H9 (cell line): ENCODE data around the gene SCN8A. TPM values are rescaled to one million over a fixed set of nuclear protein-coding genes. Genes with fewer than 3 reads are reported as not detected.
A peak's percentile ranks its signal among the peaks of the same experiment; 100 is the strongest.
"Not testable (repeated sequence)": the region's sequence is repeated elsewhere in the genome, so short reads cannot be mapped to it uniquely, and the experiment has no call there.

Source experiments
- DNase-seq: peaks from one replicate; pipeline ENCODE4 v3.0.0-alpha.2; 2017
- H2AFZ ChIP-seq: one replicate; pipeline ENCODE4 v1.6.1; 2013; ENCODE audit warnings: mild to moderate bottlenecking, low read length, control low read depth, moderate library complexity
- H2AK5ac ChIP-seq: 2 replicates; pipeline ENCODE4 v1.6.1; 2013; ENCODE audit warnings: low read length, control low read depth, mixed read lengths; ENCODE audit not compliant: insufficient read length
- H2BK120ac ChIP-seq: one replicate; pipeline ENCODE4 v1.6.1; 2013; ENCODE audit warnings: low read depth, mild to moderate bottlenecking, low read length, control low read depth, inconsistent platforms; ENCODE audit not compliant: poor library complexity, severe bottlenecking
- H2BK12ac ChIP-seq: 2 replicates; pipeline ENCODE4 v1.6.1; 2013; ENCODE audit warnings: low read length, control low read depth, mixed read lengths, low read depth; ENCODE audit not compliant: insufficient read length
- H2BK15ac ChIP-seq: 2 replicates; pipeline ENCODE4 v1.6.1; 2013; ENCODE audit warnings: low read depth, low read length, control low read depth
- H2BK20ac ChIP-seq: one replicate; pipeline ENCODE4 v1.6.1; 2013; ENCODE audit warnings: low read depth, mild to moderate bottlenecking, low read length, control low read depth, inconsistent platforms; ENCODE audit not compliant: poor library complexity, severe bottlenecking
- H2BK5ac ChIP-seq: 2 replicates; pipeline ENCODE4 v1.6.1; 2013; ENCODE audit warnings: low read length, control low read depth, mixed read lengths; ENCODE audit not compliant: insufficient read length
- H3K14ac ChIP-seq: 2 replicates; pipeline ENCODE4 v1.6.1; 2013; ENCODE audit warnings: low read length, control low read depth; ENCODE audit not compliant: insufficient read depth
- H3K18ac ChIP-seq: 2 replicates; pipeline ENCODE4 v1.6.1; 2013; ENCODE audit warnings: low read depth, mild to moderate bottlenecking, mixed read lengths, low read length, control low read depth; ENCODE audit not compliant: insufficient read length
- H3K23ac ChIP-seq: 2 replicates; pipeline ENCODE4 v1.6.1; 2013; ENCODE audit warnings: low read length, control low read depth, mixed read lengths, low read depth; ENCODE audit not compliant: insufficient read length
- H3K23me2 ChIP-seq: 2 replicates; pipeline ENCODE4 v1.6.1; 2013; ENCODE audit warnings: low read depth, mild to moderate bottlenecking, mixed read lengths, low read length, control low read depth; ENCODE audit not compliant: insufficient read length, poor library complexity, severe bottlenecking
- H3K27ac ChIP-seq: 2 replicates; pipeline ENCODE4 v1.5.1; 2013; ENCODE audit warnings: low read length, control low read depth, mixed read lengths, low read depth; ENCODE audit not compliant: insufficient read length
- H3K27me3 ChIP-seq: 2 replicates; pipeline ENCODE4 v1.6.1; 2013; ENCODE audit warnings: low read length, control low read depth, inconsistent platforms; ENCODE audit not compliant: insufficient read depth
- H3K4ac ChIP-seq: 2 replicates; pipeline ENCODE4 v1.6.1; 2013; ENCODE audit warnings: low read depth, mild to moderate bottlenecking, control low read depth, inconsistent platforms, low read length, moderate library complexity
- H3K4me1 ChIP-seq: 2 replicates; pipeline ENCODE4 v1.6.1; 2013; ENCODE audit warnings: low read length, control low read depth, inconsistent platforms; ENCODE audit not compliant: insufficient read depth
- H3K4me2 ChIP-seq: 2 replicates; pipeline ENCODE4 v1.6.1; 2013; ENCODE audit warnings: low read length, control low read depth, mixed read lengths; ENCODE audit not compliant: insufficient read length, insufficient read depth
- H3K56ac ChIP-seq: 2 replicates; pipeline ENCODE4 v1.6.1; 2013; ENCODE audit warnings: low read depth, mild to moderate bottlenecking, mixed read lengths, low read length, control low read depth; ENCODE audit not compliant: insufficient read length
- H3K79me1 ChIP-seq: 2 replicates; pipeline ENCODE4 v1.6.1; 2013; ENCODE audit warnings: low read depth, mild to moderate bottlenecking, moderate library complexity, low read length, control low read depth, inconsistent platforms; ENCODE audit not compliant: insufficient read depth, poor library complexity, severe bottlenecking
- H3K79me2 ChIP-seq: 2 replicates; pipeline ENCODE4 v1.6.1; 2013; ENCODE audit warnings: low read length, control low read depth, inconsistent platforms; ENCODE audit not compliant: insufficient read depth
- H3K9ac ChIP-seq: 2 replicates; pipeline ENCODE4 v1.6.1; 2013; ENCODE audit warnings: low read length, control low read depth, mixed read lengths; ENCODE audit not compliant: insufficient read length; ENCODE audit errors: extremely low read depth
- H3K9me3 ChIP-seq: one replicate; pipeline ENCODE4 v1.6.1; 2013; ENCODE audit warnings: low read depth, low read length, inconsistent platforms; ENCODE audit not compliant: control insufficient read depth
- H3T11ph ChIP-seq: one replicate; pipeline ENCODE4 v1.6.1; 2013; ENCODE audit warnings: mild to moderate bottlenecking, low read length, control low read depth, inconsistent platforms
- H4K20me1 ChIP-seq: one replicate; pipeline ENCODE4 v1.6.1; 2013; ENCODE audit not compliant: control insufficient read depth, insufficient read length, insufficient read depth
- H4K5ac ChIP-seq: 2 replicates; pipeline ENCODE4 v1.6.1; 2013; ENCODE audit warnings: low read depth, mild to moderate bottlenecking, mixed read lengths, low read length, control low read depth; ENCODE audit not compliant: insufficient read length
- H4K8ac ChIP-seq: replicated peaks from 2 replicates; pipeline ENCODE4 v1.6.1; 2013; ENCODE audit warnings: low read length, control low read depth, mixed read lengths, low read depth; ENCODE audit not compliant: insufficient read length
- H4K91ac ChIP-seq: 2 replicates; pipeline ENCODE4 v1.6.1; 2013; ENCODE audit warnings: low read depth, mild to moderate bottlenecking, moderate library complexity, mixed read lengths, low read length, control low read depth; ENCODE audit not compliant: insufficient read length
- H3K27ac Mint-ChIP-seq, 3 experiments: 2 replicates in 2 of 3; 3 replicates in 1 of 3; pipeline ENCODE4 v1.8.0; 2020 to 2021; ENCODE audit warnings: mixed read lengths in 3 of 3, mild to moderate bottlenecking in 1 of 3, moderate library complexity in 1 of 3
- H3K27me3 Mint-ChIP-seq: 2 replicates; pipeline ENCODE4 v1.8.0; 2021; ENCODE audit warnings: low read depth, mild to moderate bottlenecking, moderate library complexity, mixed read lengths
- H3K36me3 Mint-ChIP-seq, 3 experiments: 2 replicates in 2 of 3; 3 replicates in 1 of 3; pipeline ENCODE4 v1.8.0; 2020 to 2021; ENCODE audit warnings: low read depth in 3 of 3, mixed read lengths in 3 of 3; ENCODE audit not compliant: insufficient read depth in 1 of 3
- H3K4me1 Mint-ChIP-seq, 2 experiments: 2 replicates each; pipeline ENCODE4 v1.8.0; 2020; ENCODE audit warnings: mixed read lengths in 2 of 2
- H3K4me3 Mint-ChIP-seq, 2 experiments: 2 replicates in 1 of 2; 3 replicates in 1 of 2; pipeline ENCODE4 v1.8.0; 2020 to 2021; ENCODE audit warnings: mild to moderate bottlenecking in 2 of 2, mixed read lengths in 2 of 2, moderate library complexity in 1 of 2
- H3K9me3 Mint-ChIP-seq, 2 experiments: 2 replicates in 1 of 2; 3 replicates in 1 of 2; pipeline ENCODE4 v1.8.0; 2020; ENCODE audit warnings: mild to moderate bottlenecking in 2 of 2, mixed read lengths in 2 of 2, moderate library complexity in 1 of 2
- CTCF ChIP-seq: fragments of 200-600 bp; sonication (generic); conservative IDR thresholded peaks from 3 replicates; pipeline ENCODE4 v1.8.0; 2021; ENCODE audit warnings: antibody characterized with exemption, mild to moderate bottlenecking
- WGBS: extraction: QIAGEN DNeasy Blood & Tissue Kit; methylation state at CpG from one replicate; pipeline ENCODE4 v1.1.7; 2013; ENCODE audit warnings: missing lambda C conversion rate, low lambda C conversion rate, mixed read lengths; ENCODE audit not compliant: insufficient read length; ENCODE audit errors: extremely low coverage; 5-methylcytosine and 5-hydroxymethylcytosine counted together
- total RNA-seq: library from RNA; stranded (reverse); gene quantifications from 2 replicates; pipeline ENCODE4 v1.2.1, GENCODE V29; 2021

The SCN8A gene
- total RNA-seq, 1 experiment from 2014 or later: 15.2 TPM

- peaks cover 6% of the 10 kb centered on the region for H3K27me3 Mint-ChIP-seq
- H3K9ac ChIP-seq: no peak overlapping the region
- no peaks in the 10 kb centered on the region for H3K27me3 ChIP-seq
- no peak overlapping the region for H3K18ac ChIP-seq
- no peak overlapping the region for H2BK5ac ChIP-seq
- no peaks in the 10 kb centered on the region for H3K36me3 Mint-ChIP-seq
- no peak overlapping the region for H3K14ac ChIP-seq
- peaks cover 2% of the 10 kb centered on the region; the same call in 1 of the 2 replicates for H3K4me1 ChIP-seq
- H3K4ac ChIP-seq: no peak overlapping the region
- no peak overlapping the region for H2BK15ac ChIP-seq
- no peaks in the 10 kb centered on the region for H3K79me2 ChIP-seq
- no peaks in the 10 kb centered on the region for H3K79me1 ChIP-seq
- no peak overlapping the region for H2BK12ac ChIP-seq
- no peak overlapping the region for H3K56ac ChIP-seq
- H3K9me3 Mint-ChIP-seq: no peaks in the 10 kb centered on the region; a peak in 2 of 5 replicates
- no peak overlapping the region for H2AFZ ChIP-seq
- H3T11ph ChIP-seq: no peak overlapping the region
- no peak overlapping the region for H3K4me2 ChIP-seq
- TF ChIP-seq CTCF: no peak
- WGBS: no CpG with 5 or more reads among the region's 8 CpGs
- H3K4me1 Mint-ChIP-seq: peaks cover 24 to 33% of the 10 kb centered on the region in 2 experiments
- no peak overlapping the region for H2BK120ac ChIP-seq
- no peak overlapping the region for H3K27ac ChIP-seq
- DNase-seq: no peak
- H4K5ac ChIP-seq: no peak overlapping the region
- no peak overlapping the region for H4K91ac ChIP-seq
- no peaks in the 10 kb centered on the region for H3K9me3 ChIP-seq
- H3K4me3 Mint-ChIP-seq: no peak overlapping the region
- H3K23me2 ChIP-seq: no peaks in the 10 kb centered on the region
- no peak overlapping the region for H2BK20ac ChIP-seq
- no peaks in the 10 kb centered on the region for H4K20me1 ChIP-seq
- no peak overlapping the region for H3K27ac Mint-ChIP-seq
- H4K8ac ChIP-seq: no peak overlapping the region
- no peak overlapping the region for H3K23ac ChIP-seq
- no peak overlapping the region for H2AK5ac ChIP-seq
Measured at GRCh38 chr12:51549637-51550036, 41.4 kb upstream of the SCN8A start.

- not testable (repeated sequence) for H3K27me3 Mint-ChIP-seq, H3K79me2 ChIP-seq, H2BK5ac ChIP-seq, H2BK20ac ChIP-seq, H3K79me1 ChIP-seq, H3K18ac ChIP-seq, H3T11ph ChIP-seq, H3K9ac ChIP-seq, H3K23me2 ChIP-seq, H4K20me1 ChIP-seq, H2BK120ac ChIP-seq, H4K5ac ChIP-seq, H2BK15ac ChIP-seq, H2AK5ac ChIP-seq, H2AFZ ChIP-seq, H3K56ac ChIP-seq, H3K14ac ChIP-seq, H3K4me1 ChIP-seq, H3K23ac ChIP-seq, H3K4me1 Mint-ChIP-seq, H3K4me2 ChIP-seq, H3K27me3 ChIP-seq, H3K9me3 ChIP-seq, DNase-seq, H4K8ac ChIP-seq, H4K91ac ChIP-seq, H2BK12ac ChIP-seq, H3K4ac ChIP-seq, H3K27ac ChIP-seq
- Mint-ChIP-seq H3K9me3 (peaks cover 16 to 22% of the 10 kb centered on the region in 2 experiments), H3K36me3 (peaks cover 9 to 29% (median 20%) of the 10 kb centered on the region in 3 experiments), H3K4me3 (peak overlapping the region; percentile 46 to 64), H3K27ac (peak overlapping the region in 1 of 3 experiments; percentile 18; a peak in 2 of 7 replicates)
- WGBS: no CpG with 5 or more reads among the region's 28 CpGs
Measured at GRCh38 chr12:51568271-51569032, 22.6 kb upstream of the SCN8A start.
